GM12878 (cell line): ENCODE measurements around the gene PRKCB. TPM values are rescaled to one million over a fixed set of nuclear protein-coding genes. Genes with fewer than 3 reads are reported as not detected.
A peak's percentile ranks its signal among the peaks of the same experiment; 100 is the strongest.

Experiments used
- BMI1 ChIP-seq: fragments of 450-650 bp; IDR thresholded peaks from 2 replicates; pipeline ENCODE4 v1.6.1; 2016; ENCODE audit warnings: mild to moderate bottlenecking, moderate library complexity, borderline replicate concordance
- CBX3 ChIP-seq: fragments of 200-600 bp; sonication (generic); IDR thresholded peaks from 2 replicates; pipeline ENCODE4 v1.6.1; 2016; ENCODE audit warnings: low read depth, borderline replicate concordance
- CEBPB ChIP-seq, 2 experiments: fragments of 150-350 bp in 1 of 2; IDR thresholded peaks; 2 replicates each; pipeline ENCODE4 v1.6.1; 2012 to 2014; ENCODE audit warnings: low read depth in 2 of 2, low read length in 2 of 2, borderline replicate concordance in 1 of 2, inconsistent platforms in 1 of 2
- EED ChIP-seq: sonication (generic); IDR thresholded peaks from 2 replicates; pipeline ENCODE4 v1.6.1; 2016; ENCODE audit warnings: antibody characterized with exemption, low read depth
- ELK1 ChIP-seq: IDR thresholded peaks from 2 replicates; pipeline ENCODE4 v1.6.1; 2012; ENCODE audit warnings: low read depth, low read length, improper control_type of control experiment
- KDM1A ChIP-seq: fragments of 200-600 bp; sonication (generic); IDR thresholded peaks from 2 replicates; pipeline ENCODE4 v1.6.1; 2016; ENCODE audit warnings: borderline replicate concordance
- NFXL1 ChIP-seq: fragments of 450-650 bp; IDR thresholded peaks from 2 replicates; pipeline ENCODE4 v1.6.1; 2017; ENCODE audit warnings: antibody characterized with exemption, mild to moderate bottlenecking, borderline replicate concordance
- PAX8 ChIP-seq: fragments of 450-650 bp; IDR thresholded peaks from 2 replicates; pipeline ENCODE4 v1.6.1; 2017; ENCODE audit warnings: mild to moderate bottlenecking, moderate library complexity
- POLR2AphosphoS5 ChIP-seq: IDR thresholded peaks from 2 replicates; pipeline ENCODE4 v1.6.1; 2011; ENCODE audit warnings: mild to moderate bottlenecking, low read length, inconsistent platforms
- POU2F2 ChIP-seq: IDR thresholded peaks from 3 replicates; pipeline ENCODE4 v1.6.1; 2011; ENCODE audit warnings: low read depth, mild to moderate bottlenecking, low read length, borderline replicate concordance
- SMARCA5 ChIP-seq: fragments of 450-650 bp; IDR thresholded peaks from 2 replicates; pipeline ENCODE4 v1.6.1; 2017; ENCODE audit warnings: mild to moderate bottlenecking
- SPI1 ChIP-seq: IDR thresholded peaks from 2 replicates; pipeline ENCODE4 v1.6.1; 2011; ENCODE audit warnings: low read depth, mild to moderate bottlenecking, low read length, moderate library complexity, borderline replicate concordance; ENCODE audit not compliant: insufficient read depth
- TBL1XR1 ChIP-seq: IDR thresholded peaks from 2 replicates; pipeline ENCODE4 v1.6.1; 2012; ENCODE audit warnings: low read depth, low read length, improper control_type of control experiment
- TCF3 ChIP-seq: IDR thresholded peaks from 2 replicates; pipeline ENCODE4 v1.6.1; 2012; ENCODE audit warnings: low read depth, mild to moderate bottlenecking, low read length, borderline replicate concordance; ENCODE audit not compliant: insufficient read depth
- TCF7 ChIP-seq: IDR thresholded peaks from 2 replicates; pipeline ENCODE4 v1.6.1; 2014; ENCODE audit warnings: antibody characterized with exemption, borderline replicate concordance
- USF2 ChIP-seq: IDR thresholded peaks from 2 replicates; pipeline ENCODE4 v1.6.1; 2011; ENCODE audit warnings: low read depth, low read length, improper control_type of control experiment, borderline replicate concordance
- polyA plus RNA-seq, 11 experiments: library from polyadenylated mRNA; depleted of rRNA in 4 of 11; unstranded in 6 of 11; stranded (reverse) in 5 of 11; fragments of >200 nt; fragmentation: Nextera tagmentation in 4 of 11; fragmentation: Illumina TruSeq in 1 of 11; extraction: Ambion mirVana in 4 of 11; extraction: Trizol in 1 of 11; gene quantifications; 1 replicate in 1 of 11; 2 replicates in 10 of 11; pipeline versions ENCODE4 v1.2.1 to v1.2.3, GENCODE V29; 2011 to 2016; ENCODE audit warnings: inconsistent platforms in 2 of 11, missing spikeins in 2 of 11, low read depth in 1 of 11
- total RNA-seq, 4 experiments: library from RNA; depleted of rRNA in 3 of 4; stranded (reverse); fragments of >200 nt in 3 of 4; fragmentation: Illumina TruSeq in 1 of 4; extraction: Trizol in 1 of 4; gene quantifications; 2 replicates each; pipeline versions ENCODE4 v1.2.1 to v1.2.3, GENCODE V29; 2013 to 2021
- TF ChIP-seq, protein P1 (sequence below): fragments of 450-650 bp; formaldehyde crosslinking; IDR thresholded peaks from 2 replicates; pipeline ENCODE4 v1.4.0; 2022; ENCODE audit warnings: mild to moderate bottlenecking, moderate library complexity
- TF ChIP-seq, protein P2 (sequence below): IDR thresholded peaks from 2 replicates; pipeline ENCODE4 v1.6.1; 2011; ENCODE audit warnings: borderline replicate concordance, low read depth, mild to moderate bottlenecking, moderate library complexity, mixed read lengths, low read length; ENCODE audit not compliant: insufficient read depth; ENCODE audit errors: extremely low read length
- TF ChIP-seq, protein P3 (sequence below): fragments of 450-650 bp; IDR thresholded peaks from 2 replicates; pipeline ENCODE4 v1.6.1; 2018; ENCODE audit warnings: mild to moderate bottlenecking, low read depth, moderate library complexity; ENCODE audit not compliant: partially characterized antibody
- TF ChIP-seq, protein P4 (sequence below): IDR thresholded peaks from 2 replicates; pipeline ENCODE4 v1.6.1; 2012; ENCODE audit warnings: low read length, inconsistent platforms

Gene PRKCB
- total and polyA plus RNA-seq, 10 of the 15 experiments (the other 5 are each of a cell fraction or from before 2014, with no cell fraction given) = 21.4 to 158 (median 97.3) TPM

DNA sequence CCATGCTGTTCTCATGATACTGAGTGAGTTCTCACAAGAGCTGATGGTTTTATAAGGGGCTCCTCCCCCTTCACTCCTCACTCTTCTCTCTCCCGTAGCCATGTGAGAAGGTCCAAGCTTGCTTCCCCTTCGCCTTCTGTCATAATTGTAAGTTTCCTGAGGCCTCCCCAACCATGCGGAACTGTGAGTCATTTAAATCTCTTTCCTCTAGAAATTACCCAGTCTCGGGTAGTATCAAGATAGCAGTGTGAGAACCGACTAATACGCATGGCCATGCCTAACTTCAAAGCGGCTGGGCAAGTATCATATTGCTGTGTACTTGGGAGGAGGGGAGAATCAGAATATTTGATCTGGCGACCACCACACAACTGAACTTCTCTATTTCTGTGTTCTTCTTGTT is 88.3 kb downstream of the PRKCB start (continued):
- TF ChIP-seq ELK1 (no peak), TCF3 (no peak), NFXL1 (no peak), POU2F2 (0 out of 3 replicates have a peak, but pooled peaks have one; percentile 13), POLR2AphosphoS5 (no peak), SMARCA5 (no peak), EED (peak; percentile 86), PAX8 (no peak), CBX3 (no peak), TBL1XR1 (no peak), TCF7 (peak; percentile 78; the same call in 1 of the 2 replicates), CEBPB (IDR thresholded peaks at IDR 0.05; ENCODE audit: borderline replicate concordance in 1 of 2, low read depth in 2 of 2, low read length in 2 of 2) (0 out of 4 replicates have a peak, but pooled peaks of 1 of the 2 experiments have one; percentile 27), KDM1A (no peak), BMI1 (no peak), USF2 (no peak), SPI1 (0 out of 2 replicates have a peak, but pooled peaks have one; percentile 4)
- TF ChIP-seq, protein P1, sequence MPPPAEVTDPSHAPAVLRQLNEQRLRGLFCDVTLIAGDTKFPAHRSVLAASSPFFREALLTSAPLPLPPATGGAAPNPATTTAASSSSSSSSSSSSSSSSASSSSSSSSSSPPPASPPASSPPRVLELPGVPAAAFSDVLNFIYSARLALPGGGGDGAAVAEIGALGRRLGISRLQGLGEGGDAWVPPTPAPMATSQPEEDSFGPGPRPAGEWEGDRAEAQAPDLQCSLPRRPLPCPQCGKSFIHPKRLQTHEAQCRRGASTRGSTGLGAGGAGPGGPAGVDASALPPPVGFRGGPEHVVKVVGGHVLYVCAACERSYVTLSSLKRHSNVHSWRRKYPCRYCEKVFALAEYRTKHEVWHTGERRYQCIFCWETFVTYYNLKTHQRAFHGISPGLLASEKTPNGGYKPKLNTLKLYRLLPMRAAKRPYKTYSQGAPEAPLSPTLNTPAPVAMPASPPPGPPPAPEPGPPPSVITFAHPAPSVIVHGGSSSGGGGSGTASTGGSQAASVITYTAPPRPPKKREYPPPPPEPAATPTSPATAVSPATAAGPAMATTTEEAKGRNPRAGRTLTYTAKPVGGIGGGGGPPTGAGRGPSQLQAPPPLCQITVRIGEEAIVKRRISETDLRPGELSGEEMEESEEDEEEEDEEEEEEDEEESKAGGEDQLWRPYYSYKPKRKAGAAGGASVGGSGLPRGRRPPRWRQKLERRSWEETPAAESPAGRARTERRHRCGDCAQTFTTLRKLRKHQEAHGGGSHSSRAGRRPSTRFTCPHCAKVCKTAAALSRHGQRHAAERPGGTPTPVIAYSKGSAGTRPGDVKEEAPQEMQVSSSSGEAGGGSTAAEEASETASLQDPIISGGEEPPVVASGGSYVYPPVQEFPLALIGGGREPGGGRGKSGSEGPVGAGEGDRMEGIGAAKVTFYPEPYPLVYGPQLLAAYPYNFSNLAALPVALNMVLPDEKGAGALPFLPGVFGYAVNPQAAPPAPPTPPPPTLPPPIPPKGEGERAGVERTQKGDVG = no peak
- TF ChIP-seq, protein P2, sequence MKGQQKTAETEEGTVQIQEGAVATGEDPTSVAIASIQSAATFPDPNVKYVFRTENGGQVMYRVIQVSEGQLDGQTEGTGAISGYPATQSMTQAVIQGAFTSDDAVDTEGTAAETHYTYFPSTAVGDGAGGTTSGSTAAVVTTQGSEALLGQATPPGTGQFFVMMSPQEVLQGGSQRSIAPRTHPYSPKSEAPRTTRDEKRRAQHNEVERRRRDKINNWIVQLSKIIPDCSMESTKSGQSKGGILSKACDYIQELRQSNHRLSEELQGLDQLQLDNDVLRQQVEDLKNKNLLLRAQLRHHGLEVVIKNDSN = no peak
- TF ChIP-seq, protein P3, sequence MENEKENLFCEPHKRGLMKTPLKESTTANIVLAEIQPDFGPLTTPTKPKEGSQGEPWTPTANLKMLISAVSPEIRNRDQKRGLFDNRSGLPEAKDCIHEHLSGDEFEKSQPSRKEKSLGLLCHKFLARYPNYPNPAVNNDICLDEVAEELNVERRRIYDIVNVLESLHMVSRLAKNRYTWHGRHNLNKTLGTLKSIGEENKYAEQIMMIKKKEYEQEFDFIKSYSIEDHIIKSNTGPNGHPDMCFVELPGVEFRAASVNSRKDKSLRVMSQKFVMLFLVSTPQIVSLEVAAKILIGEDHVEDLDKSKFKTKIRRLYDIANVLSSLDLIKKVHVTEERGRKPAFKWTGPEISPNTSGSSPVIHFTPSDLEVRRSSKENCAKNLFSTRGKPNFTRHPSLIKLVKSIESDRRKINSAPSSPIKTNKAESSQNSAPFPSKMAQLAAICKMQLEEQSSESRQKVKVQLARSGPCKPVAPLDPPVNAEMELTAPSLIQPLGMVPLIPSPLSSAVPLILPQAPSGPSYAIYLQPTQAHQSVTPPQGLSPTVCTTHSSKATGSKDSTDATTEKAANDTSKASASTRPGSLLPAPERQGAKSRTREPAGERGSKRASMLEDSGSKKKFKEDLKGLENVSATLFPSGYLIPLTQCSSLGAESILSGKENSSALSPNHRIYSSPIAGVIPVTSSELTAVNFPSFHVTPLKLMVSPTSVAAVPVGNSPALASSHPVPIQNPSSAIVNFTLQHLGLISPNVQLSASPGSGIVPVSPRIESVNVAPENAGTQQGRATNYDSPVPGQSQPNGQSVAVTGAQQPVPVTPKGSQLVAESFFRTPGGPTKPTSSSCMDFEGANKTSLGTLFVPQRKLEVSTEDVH = no peak
- TF ChIP-seq, protein P4, sequence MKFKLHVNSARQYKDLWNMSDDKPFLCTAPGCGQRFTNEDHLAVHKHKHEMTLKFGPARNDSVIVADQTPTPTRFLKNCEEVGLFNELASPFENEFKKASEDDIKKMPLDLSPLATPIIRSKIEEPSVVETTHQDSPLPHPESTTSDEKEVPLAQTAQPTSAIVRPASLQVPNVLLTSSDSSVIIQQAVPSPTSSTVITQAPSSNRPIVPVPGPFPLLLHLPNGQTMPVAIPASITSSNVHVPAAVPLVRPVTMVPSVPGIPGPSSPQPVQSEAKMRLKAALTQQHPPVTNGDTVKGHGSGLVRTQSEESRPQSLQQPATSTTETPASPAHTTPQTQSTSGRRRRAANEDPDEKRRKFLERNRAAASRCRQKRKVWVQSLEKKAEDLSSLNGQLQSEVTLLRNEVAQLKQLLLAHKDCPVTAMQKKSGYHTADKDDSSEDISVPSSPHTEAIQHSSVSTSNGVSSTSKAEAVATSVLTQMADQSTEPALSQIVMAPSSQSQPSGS = peak; percentile 87
